ENCODE results near the gene CACNA2D4.

The CACNA2D4 gene

DNA sequence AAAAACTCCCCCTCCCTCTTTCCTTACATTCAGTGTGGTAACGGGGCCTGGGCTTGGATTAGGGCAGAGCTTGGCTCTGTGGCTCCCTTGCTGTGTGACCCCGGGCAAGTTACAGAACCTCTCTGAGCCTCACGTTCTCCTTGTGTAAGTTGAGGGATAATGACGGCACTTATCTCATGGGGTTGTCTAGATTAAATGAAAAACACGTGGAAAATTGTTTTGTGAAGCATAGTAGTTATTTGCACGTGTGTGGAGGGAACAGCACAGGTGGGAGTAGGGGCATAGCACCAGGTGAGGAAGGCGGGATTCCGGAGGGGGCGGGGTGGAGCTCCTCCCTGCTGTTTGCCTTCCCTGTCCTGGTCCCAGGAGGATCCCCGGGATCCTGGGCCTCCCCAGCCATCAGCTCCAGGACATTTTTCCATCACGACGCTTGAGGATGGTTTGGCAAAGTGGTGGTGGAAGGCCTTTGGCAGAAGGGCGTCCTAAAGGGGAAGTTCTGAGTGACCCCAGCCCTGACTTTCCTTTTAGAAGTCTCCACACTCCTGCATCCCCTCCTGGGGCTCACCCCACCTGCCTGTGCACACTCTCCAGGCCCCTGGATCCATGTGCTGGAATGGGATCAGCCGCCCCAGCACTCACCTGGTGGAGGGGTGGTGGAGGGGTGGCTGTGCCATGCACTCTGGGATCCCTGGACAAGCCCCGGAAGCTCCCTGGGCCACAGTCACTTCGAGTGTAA is 75.4 kb downstream of the CACNA2D4 start:
- no peak for DNase-seq

- peak; percentile 36 to 47 for DNase-seq
Observed at GRCh38 chr12:1842183-1842904, 76.1 kb downstream of the CACNA2D4 start.

DNA sequence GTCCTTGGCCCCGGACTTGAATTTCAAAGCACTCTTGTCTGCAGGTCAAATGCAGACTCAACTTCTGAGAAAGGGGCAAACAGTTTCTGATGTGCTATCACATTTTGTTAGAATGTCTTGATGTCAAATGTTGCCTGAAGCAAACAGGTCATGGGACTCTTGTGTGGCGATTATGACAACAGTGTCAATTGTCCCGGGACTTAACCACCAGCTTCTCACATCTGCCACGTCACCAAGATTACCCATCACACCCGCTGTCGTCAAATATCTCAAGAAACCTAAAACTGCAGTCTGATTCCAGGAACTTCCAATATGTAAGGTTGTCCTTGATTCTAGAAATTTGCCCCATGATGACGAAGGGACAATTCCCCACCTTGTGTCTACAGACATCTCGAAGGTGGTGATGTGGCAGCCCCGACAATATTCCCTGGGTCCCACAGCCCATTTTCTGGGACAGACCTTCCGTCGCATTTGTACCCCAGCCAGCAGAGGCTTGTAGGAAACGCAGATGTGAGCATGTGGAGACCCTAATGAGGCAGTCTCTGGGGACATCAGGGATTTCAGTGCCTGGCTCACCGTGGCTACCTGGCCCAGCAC is 76.8 kb downstream of the CACNA2D4 start:
- no peak for DNase-seq

GRCh38 chr12:1840981-1841425 is 77.4 kb downstream of the CACNA2D4 start:
- no peak for DNase-seq

DNA sequence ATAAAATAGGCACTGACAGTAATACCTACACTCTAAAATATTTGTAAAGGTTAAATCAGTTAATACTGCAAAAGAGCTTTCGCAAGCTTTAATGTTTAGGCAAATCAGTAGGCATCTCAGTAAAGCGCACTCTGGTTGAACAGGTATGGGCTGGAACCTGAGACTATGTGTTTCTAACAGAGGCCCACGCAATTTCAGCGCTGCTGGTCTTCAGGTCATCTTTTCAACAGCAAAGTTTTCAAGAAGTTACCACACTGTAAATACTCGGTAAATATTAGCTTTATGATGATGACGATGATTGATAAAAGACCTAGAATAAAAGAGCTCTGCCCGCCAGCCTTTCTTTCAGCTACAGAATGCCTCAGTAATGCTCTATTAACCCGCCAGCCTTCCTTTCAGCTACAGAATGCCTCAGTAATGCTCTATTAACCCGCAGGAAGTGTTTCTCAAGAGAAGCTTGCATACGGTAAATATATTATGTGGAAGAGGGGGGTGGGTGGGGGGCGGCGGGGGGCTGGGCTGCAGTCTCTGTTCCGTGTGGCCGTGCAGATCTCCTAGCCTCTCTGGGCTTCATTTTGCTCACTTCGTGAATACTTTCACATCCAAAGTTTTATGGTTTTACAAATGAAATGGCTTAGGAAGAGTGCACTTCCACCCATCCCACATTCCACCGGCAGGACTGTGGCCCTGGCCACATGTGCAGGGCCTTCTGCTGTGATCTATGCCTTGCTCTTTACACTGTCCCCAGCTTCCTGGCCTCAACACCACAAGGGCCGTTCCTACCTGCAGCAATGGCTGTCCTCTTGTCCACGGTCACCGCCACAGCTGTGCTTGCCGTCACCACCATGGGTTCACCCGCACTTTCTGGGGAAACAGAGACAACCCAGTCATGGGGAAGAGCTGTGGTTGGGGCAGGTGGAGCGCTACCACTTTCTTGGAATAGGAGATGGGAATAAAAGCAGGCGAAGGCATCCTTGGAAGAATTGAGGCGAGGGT is 78.2 kb downstream of the CACNA2D4 start:
- peak; percentile 51 to 59 for DNase-seq

GRCh38 chr12:1839464-1839863 is 79.0 kb downstream of the CACNA2D4 start:
- DNase-seq, result no peak

DNA sequence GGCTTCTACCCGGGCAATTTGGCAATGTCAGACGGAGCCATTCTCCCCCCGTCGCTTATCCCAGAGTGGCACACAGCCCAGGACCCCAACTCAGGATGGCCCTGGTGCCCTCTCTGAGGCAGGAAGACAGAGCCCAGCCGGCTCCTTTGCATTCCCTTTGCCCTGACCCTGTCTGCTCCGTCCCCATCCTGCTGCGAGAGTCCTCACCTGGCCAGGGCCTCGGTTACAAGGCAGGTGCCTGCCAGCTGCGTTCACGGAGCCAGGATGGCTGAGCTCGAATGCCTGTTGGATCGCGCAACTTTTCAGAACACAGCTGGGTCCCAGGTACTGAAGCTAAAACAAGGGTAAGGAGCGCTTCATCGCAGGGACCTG is 79.5 kb downstream of the CACNA2D4 start:
- DNase-seq, result no peak

DNA sequence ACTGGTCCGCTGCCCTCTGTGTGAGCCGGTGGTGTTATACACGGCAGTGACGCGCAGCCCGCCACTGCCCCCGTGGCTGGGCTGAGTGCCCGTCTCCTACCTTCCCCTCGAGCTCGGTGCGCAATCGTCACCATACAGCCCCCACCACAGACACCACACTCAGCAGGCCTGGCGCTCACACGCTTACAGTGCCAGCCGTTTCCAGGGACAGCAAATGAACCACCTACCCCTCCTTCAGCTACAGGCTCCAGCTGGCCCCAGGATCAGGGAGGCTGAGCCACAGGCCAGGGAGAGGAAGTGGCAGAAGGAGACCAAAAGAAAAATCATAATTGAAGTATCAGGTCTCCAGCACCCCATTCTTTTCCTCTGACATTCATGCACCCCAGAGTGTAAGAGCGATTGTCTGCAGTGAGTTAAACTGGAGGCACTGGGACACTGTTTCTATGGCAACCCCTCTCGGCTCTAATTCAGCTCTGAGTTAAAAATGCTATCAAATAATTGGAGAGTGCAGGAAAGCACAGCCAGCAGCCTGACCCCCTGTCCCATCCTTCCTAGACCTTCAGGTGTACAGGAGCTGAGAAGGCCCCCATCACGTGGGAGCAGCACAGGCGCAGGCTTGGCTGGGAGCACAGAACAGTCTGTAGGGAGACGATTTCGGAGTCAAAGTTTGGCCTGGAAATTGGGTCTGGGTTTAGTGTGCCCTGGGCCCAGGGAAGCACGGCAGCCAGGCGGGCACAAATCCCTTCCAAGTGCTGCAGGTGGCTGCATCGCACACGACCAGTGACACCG is 80.1 kb downstream of the CACNA2D4 start:
- DNase-seq, result no peak

DNA sequence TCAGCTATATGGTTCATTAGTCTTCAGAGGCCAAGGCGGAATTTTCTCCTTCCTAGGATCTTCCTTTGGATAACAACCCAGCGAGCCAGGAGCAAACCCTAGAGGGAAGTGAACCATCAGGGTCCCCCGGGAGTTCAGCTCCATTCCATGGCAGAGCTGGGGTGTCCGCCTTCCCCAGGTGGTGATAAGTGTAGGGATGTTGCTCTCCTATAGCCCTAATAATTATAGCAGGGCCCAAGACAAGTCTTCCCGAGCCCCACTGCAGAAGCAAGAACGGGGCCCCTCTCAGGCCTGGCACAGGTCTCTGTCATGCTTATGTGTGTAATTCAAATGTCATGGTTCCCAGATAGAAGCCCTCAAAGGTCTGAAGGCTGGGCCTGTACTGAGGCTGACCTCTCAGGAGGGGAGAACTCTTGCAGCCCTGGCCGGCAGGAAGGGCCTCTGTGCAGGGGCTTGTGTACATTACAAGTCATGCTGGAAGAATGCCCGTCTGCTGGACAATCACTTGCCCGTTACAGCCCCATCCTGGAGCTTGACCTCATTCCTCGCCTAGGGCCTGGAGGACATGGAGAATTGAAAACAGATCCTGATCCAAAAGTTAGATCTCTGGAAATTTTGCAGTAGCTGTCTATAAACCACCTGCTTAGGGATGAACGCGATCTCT is 80.8 kb downstream of the CACNA2D4 start:
- no peak for DNase-seq

DNA sequence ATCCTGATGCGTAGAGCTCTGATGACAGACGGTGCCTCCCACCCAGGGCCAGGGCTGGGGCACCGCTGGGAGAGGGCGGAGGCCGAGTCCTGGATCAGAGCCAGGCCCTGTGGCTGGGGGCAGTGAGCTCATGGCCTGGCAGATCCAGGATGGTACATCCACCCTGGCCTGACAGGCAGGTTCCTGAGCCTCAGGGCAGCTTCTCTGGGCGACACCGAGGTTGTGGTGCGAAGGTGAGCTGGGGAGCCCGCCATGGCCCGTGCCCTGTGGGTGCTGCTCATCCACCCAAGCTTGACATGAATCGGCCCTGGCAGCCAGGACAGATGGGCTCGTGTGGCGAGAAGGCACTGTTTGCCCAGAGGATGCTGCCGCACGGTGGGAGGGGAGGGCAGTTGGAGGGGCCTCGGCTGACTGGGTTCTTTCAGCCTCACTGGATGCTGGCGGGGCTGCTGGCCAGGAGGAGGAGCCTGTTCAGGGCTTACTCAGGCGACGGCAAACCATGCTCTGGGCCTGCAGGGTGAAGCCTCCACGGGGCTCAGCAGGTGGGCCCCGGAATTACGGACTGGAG is 81.5 kb downstream of the CACNA2D4 start:
- no peak for DNase-seq

GRCh38 chr12:1836241-1836803 is 82.1 kb downstream of the CACNA2D4 start:
- no peak for DNase-seq

DNA sequence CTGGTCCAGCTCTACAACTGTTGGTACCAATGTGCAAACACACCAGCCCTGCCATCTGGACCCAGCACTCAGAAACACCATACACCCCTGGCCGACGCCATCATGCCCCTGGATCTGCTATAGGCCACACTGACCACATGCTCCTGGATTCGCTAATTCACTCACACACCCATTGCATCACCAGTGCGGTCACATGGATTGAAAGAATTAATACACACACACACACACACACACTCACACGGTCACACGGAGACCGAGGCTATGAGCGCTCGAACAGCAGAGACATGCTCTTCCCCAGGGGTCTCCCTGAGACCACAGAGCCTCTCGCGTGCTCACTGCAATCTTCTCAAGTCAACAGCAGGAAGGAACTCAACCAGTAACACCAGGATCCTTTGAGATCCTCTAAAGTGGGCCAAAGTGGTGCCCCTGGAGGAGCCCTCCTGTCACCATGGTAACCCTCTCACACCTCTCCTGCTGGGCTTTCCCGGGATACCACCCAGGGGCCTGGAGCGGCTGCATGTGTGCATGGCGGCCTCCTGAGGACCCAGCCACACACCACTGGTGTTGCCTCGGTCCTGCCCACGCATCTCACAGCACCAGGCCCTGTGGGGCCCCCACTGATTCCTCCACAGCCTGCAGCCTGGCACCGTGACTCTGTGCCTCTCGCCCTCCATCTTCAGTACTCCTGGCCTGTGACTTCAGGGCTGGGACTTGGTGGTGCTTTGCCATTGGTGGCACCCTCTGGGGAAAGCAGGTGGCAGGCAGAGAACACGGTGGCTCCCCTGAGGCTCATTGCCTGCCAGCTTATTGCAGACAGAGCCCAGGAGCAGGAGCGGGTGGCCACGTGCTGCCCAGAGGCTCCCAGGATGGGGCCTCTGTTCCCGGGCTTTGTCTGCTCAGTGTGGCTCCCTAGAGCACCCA is 83.0 kb downstream of the CACNA2D4 start:
- no peak for DNase-seq

- DNase-seq, result no peak
Observed at GRCh38 chr12:1834186-1834925, 84.1 kb downstream of the CACNA2D4 start.

- DNase-seq, result no peak
Observed at GRCh38 chr12:1833596-1834028, 84.8 kb downstream of the CACNA2D4 start.

- no peak for DNase-seq
Observed at GRCh38 chr12:1832801-1833595, 85.5 kb downstream of the CACNA2D4 start.

GRCh38 chr12:1830981-1831963 is 87.2 kb downstream of the CACNA2D4 start:
- no peak for DNase-seq

Data from AML-193 (cell line).